SK-N-SH (cell line): Measurements from ENCODE around the gene MTCL3.

Experiments used
- CTCF ChIA-PET: fragments of 300-600, 350-600 bp; formaldehyde crosslinking; extraction: SDS; loops from one replicate; lab custom pipeline; 2021; lab: Yijun Ruan, JAX
- POLR2A ChIA-PET: fragments of 350-600 bp; sonication (Branson Sonifier 250); formaldehyde crosslinking; extraction: SDS; loops from one replicate; lab custom pipeline; 2020; ENCODE audit warnings: antibody characterized with exemption, inconsistent platforms; lab: Yijun Ruan, JAX
- DNase-seq: peaks from one replicate; pipeline ENCODE4 v3.0.0; 2012
- H2AFZ ChIP-seq: fragments of 200-600 bp; sonication (generic); 2 replicates; pipeline ENCODE4 v1.8.1; 2016; ENCODE audit warnings: antibody characterized with exemption, mild to moderate bottlenecking, low read depth
- H3F3A ChIP-seq: fragments of 200-600 bp; sonication (generic); replicated peaks from 2 replicates; pipeline ENCODE3; 2016; ENCODE audit warnings: antibody characterized with exemption, mild to moderate bottlenecking; ENCODE audit not compliant: insufficient read depth
- H3K27ac ChIP-seq, 2 experiments: fragments of 200-500 bp in 1 of 2; fragments of 200-600 bp in 1 of 2; sonication (Bioruptor generic) in 1 of 2; sonication (generic), shearing (Covaris generic) in 1 of 2; 2 replicates each; pipeline versions ENCODE4 v1.5.1 to v1.6.1; 2014 to 2016; ENCODE audit warnings: low read depth in 2 of 2, inconsistent platforms in 1 of 2, low read length in 1 of 2, mild to moderate bottlenecking in 1 of 2, mixed read lengths in 1 of 2
- H3K27me3 ChIP-seq: fragments of 200-600 bp; sonication (generic), shearing (Covaris generic); 2 replicates; pipeline ENCODE4 v1.6.1; 2016; ENCODE audit warnings: mixed run types; ENCODE audit not compliant: insufficient read depth
- H3K36me3 ChIP-seq, 2 experiments: fragments of 200-500 bp in 1 of 2; fragments of 200-600 bp in 1 of 2; sonication (Bioruptor generic) in 1 of 2; sonication (generic) in 1 of 2; replicated peaks in 1 of 2; 2 replicates each; pipeline versions ENCODE3 to v1.5.1; 2014 to 2016; ENCODE audit warnings: low read length in 1 of 2, mild to moderate bottlenecking in 1 of 2; ENCODE audit not compliant: insufficient read depth in 2 of 2, control insufficient read depth in 1 of 2
- H3K4me1 ChIP-seq, 2 experiments: fragments of 200-500 bp in 1 of 2; fragments of 200-600 bp in 1 of 2; sonication (Bioruptor generic) in 1 of 2; sonication (generic), shearing (Covaris generic) in 1 of 2; 2 replicates each; pipeline versions ENCODE4 v1.5.1 to v1.6.1; 2014 to 2016; ENCODE audit warnings: low read depth in 1 of 2, low read length in 1 of 2, mixed run types in 1 of 2; ENCODE audit not compliant: insufficient read depth in 2 of 2, control insufficient read depth in 1 of 2
- H3K4me2 ChIP-seq: fragments of 200-600 bp; sonication (generic), shearing (Covaris generic); 2 replicates; pipeline ENCODE4 v1.6.1; 2017; ENCODE audit warnings: mixed run types
- H3K4me3 ChIP-seq, 2 experiments: fragments of 200-500 bp in 1 of 2; fragments of 200-600 bp in 1 of 2; sonication (Bioruptor generic) in 1 of 2; sonication (generic), shearing (Covaris generic) in 1 of 2; 2 replicates each; pipeline versions ENCODE4 v1.5.1 to v1.8.1; 2014 to 2016; ENCODE audit warnings: low read depth in 2 of 2, inconsistent platforms in 1 of 2, low read length in 1 of 2, mild to moderate bottlenecking in 1 of 2, mixed read lengths in 1 of 2, moderate library complexity in 1 of 2
- H3K79me2 ChIP-seq: fragments of 200-600 bp; sonication (generic); 2 replicates; pipeline ENCODE4 v1.8.1; 2017; ENCODE audit warnings: mild to moderate bottlenecking; ENCODE audit not compliant: insufficient read depth
- H3K9ac ChIP-seq: fragments of 200-600 bp; sonication (generic); 2 replicates; pipeline ENCODE4 v1.6.1; 2017; ENCODE audit warnings: mixed run types
- H3K9me2 ChIP-seq: fragments of 200-600 bp; sonication (generic); 2 replicates; pipeline ENCODE4 v1.6.1; 2017; ENCODE audit warnings: mixed run types
- H3K9me3 ChIP-seq: fragments of 200-600 bp; sonication (generic); 2 replicates; pipeline ENCODE4 v1.6.1; 2017; ENCODE audit warnings: mixed run types, mild to moderate bottlenecking, moderate library complexity
- H4K20me1 ChIP-seq: fragments of 200-600 bp; sonication (generic); 2 replicates; pipeline ENCODE4 v1.6.1; 2017; ENCODE audit warnings: mild to moderate bottlenecking, mixed run types; ENCODE audit not compliant: insufficient read depth
- CTCF ChIP-seq: fragments of 200-600 bp; sonication (generic); IDR thresholded peaks from 2 replicates; pipeline ENCODE4 v1.6.1; 2017; ENCODE audit warnings: antibody characterized with exemption, mild to moderate bottlenecking, moderate library complexity
- FOSL2 ChIP-seq: IDR thresholded peaks from 2 replicates; pipeline ENCODE4 v1.4.0; 2012; ENCODE audit warnings: low read depth, mild to moderate bottlenecking, moderate library complexity, borderline replicate concordance
- FOXJ3 ChIP-seq: sonication (generic); formaldehyde crosslinking; IDR thresholded peaks from 2 replicates; pipeline ENCODE4 v1.5.1; 2020; ENCODE audit warnings: mild to moderate bottlenecking, missing genetic modification reagents
- FOXM1 ChIP-seq: IDR thresholded peaks from 2 replicates; pipeline ENCODE4 v1.4.0; 2012; ENCODE audit warnings: low read depth, mild to moderate bottlenecking
- GABPA ChIP-seq: IDR thresholded peaks from 2 replicates; pipeline ENCODE4 v1.4.0; 2012; ENCODE audit warnings: low read depth, mild to moderate bottlenecking
- GATA2 ChIP-seq: sonication (generic); formaldehyde crosslinking; IDR thresholded peaks from 2 replicates; pipeline ENCODE4 v1.5.0; 2020; ENCODE audit warnings: mild to moderate bottlenecking, missing genetic modification reagents
- MEF2A ChIP-seq: IDR thresholded peaks from 2 replicates; pipeline ENCODE4 v1.4.0; 2012; ENCODE audit warnings: low read depth, borderline replicate concordance
- NFIC ChIP-seq: IDR thresholded peaks from 2 replicates; pipeline ENCODE4 v1.4.0; 2012; ENCODE audit warnings: borderline replicate concordance
- POLR2AphosphoS5 ChIP-seq: IDR thresholded peaks from 2 replicates; pipeline ENCODE4 v1.6.1; 2012; ENCODE audit warnings: low read depth, low read length
- RAD21 ChIP-seq: IDR thresholded peaks from 2 replicates; pipeline ENCODE4 v1.6.1; 2012; ENCODE audit warnings: mild to moderate bottlenecking, low read length
- RCOR1 ChIP-seq: fragments of 150-350 bp; IDR thresholded peaks from 2 replicates; pipeline ENCODE4 v1.6.1; 2017; ENCODE audit warnings: antibody characterized with exemption, low read length
- REST ChIP-seq: IDR thresholded peaks from 2 replicates; pipeline ENCODE4 v1.6.1; 2012; ENCODE audit warnings: mild to moderate bottlenecking, low read depth, low read length, moderate library complexity
- RXRA ChIP-seq: IDR thresholded peaks from 2 replicates; pipeline ENCODE4 v1.4.0; 2012; ENCODE audit warnings: low read depth, mild to moderate bottlenecking, borderline replicate concordance
- TAF1 ChIP-seq: IDR thresholded peaks from 2 replicates; pipeline ENCODE4 v1.6.1; 2012; ENCODE audit warnings: low read depth, mild to moderate bottlenecking, low read length, moderate library complexity, borderline replicate concordance
- TCF12 ChIP-seq: IDR thresholded peaks from 2 replicates; pipeline ENCODE4 v1.4.0; 2012
- TEAD4 ChIP-seq: IDR thresholded peaks from 2 replicates; pipeline ENCODE4 v1.4.0; 2012; ENCODE audit warnings: mild to moderate bottlenecking, borderline replicate concordance; ENCODE audit not compliant: insufficient read depth
- USF1 ChIP-seq: IDR thresholded peaks from 2 replicates; pipeline ENCODE4 v1.4.0; 2012; ENCODE audit warnings: low read depth, borderline replicate concordance
- WGBS: methylation state at CpG from one replicate; pipeline ENCODE4 v1.1.6; 2017; ENCODE audit warnings: low lambda C conversion rate; 5-methylcytosine and 5-hydroxymethylcytosine counted together

MTCL3 gene

GRCh38 chr6:127477658-127478057, 41.5 kb downstream of the MTCL3 start:
- CTCF ChIA-PET, result interaction anchor here (1.7 kb wide), 1 partner anchor 13 kb away, joined by 8 read pairs; no protein-coding TSS in a partner anchor

More at GRCh38 chr6:127477658-127478057, 41.5 kb downstream of the MTCL3 start:
- no peaks in the 10 kb centered on the region for H3K9me2 ChIP-seq
- H2AFZ ChIP-seq, result no peak overlapping the region
- no peaks in the 10 kb centered on the region for H4K20me1 ChIP-seq
- peaks cover 5% of the 10 kb centered on the region for H3F3A ChIP-seq
- POLR2A ChIA-PET, result no interaction called here
- H3K4me2 ChIP-seq, result no peak overlapping the region
- WGBS, result 60% methylated on average over 1 of the region's 1 CpG
- no peaks in the 10 kb centered on the region for H3K9me3 ChIP-seq
- H3K79me2 ChIP-seq, result no peaks in the 10 kb centered on the region
- TF ChIP-seq FOXM1 (no peak), TCF12 (no peak), TEAD4 (no peak), NFIC (no peak), FOXJ3 (no peak), GATA2 (no peak), GABPA (no peak), CTCF (no peak), RAD21 (no peak), RCOR1 (no peak), REST (no peak), FOSL2 (no peak), TAF1 (no peak), MEF2A (no peak), USF1 (no peak), POLR2AphosphoS5 (no peak), RXRA (no peak)
- no peak overlapping the region for H3K9ac ChIP-seq
- H3K27ac ChIP-seq, result no peak overlapping the region
- H3K4me1 ChIP-seq, result peaks cover 0 to 5% of the 10 kb centered on the region in 2 experiments; a peak in 1 of 4 replicates
- DNase-seq, result no peak
- H3K27me3 ChIP-seq, result no peaks in the 10 kb centered on the region
- no peak overlapping the region for H3K4me3 ChIP-seq
- peaks cover 28 to 58% of the 10 kb centered on the region in 2 experiments for H3K36me3 ChIP-seq
